Nephron progenitor cell (in vitro differentiated cells): ENCODE data around the gene ALG6.
"Not testable (repeated sequence)": the region's sequence is repeated elsewhere in the genome, so short reads cannot be mapped to it uniquely, and the experiment has no call there.

Experiments
- DNase-seq: peaks from one replicate; pipeline ENCODE4 v3.0.0; 2021
- H3K27ac Mint-ChIP-seq: 2 replicates; pipeline ENCODE4 v1.8.0; 2021; ENCODE audit warnings: mild to moderate bottlenecking, moderate library complexity, mixed read lengths
- H3K27me3 Mint-ChIP-seq: 2 replicates; pipeline ENCODE4 v1.8.0; 2021; ENCODE audit warnings: mild to moderate bottlenecking, low read depth, mixed read lengths; ENCODE audit not compliant: poor library complexity
- H3K36me3 Mint-ChIP-seq: 2 replicates; pipeline ENCODE4 v1.8.0; 2021; ENCODE audit warnings: low read depth, mixed read lengths
- H3K4me1 Mint-ChIP-seq: 2 replicates; pipeline ENCODE4 v1.8.0; 2021; ENCODE audit warnings: mixed read lengths
- H3K4me3 Mint-ChIP-seq: 2 replicates; pipeline ENCODE4 v1.8.0; 2021; ENCODE audit warnings: mild to moderate bottlenecking, moderate library complexity, mixed read lengths
- H3K9me3 Mint-ChIP-seq: 2 replicates; pipeline ENCODE4 v1.8.0; 2021; ENCODE audit warnings: mild to moderate bottlenecking, moderate library complexity, mixed read lengths
- TF ChIP-seq, protein P1 (sequence below): fragments of 200-600 bp; sonication (generic); IDR thresholded peaks from 2 replicates; pipeline ENCODE4 v1.5.0; 2021; ENCODE audit warnings: antibody characterized with exemption

The ALG6 gene

DNA sequence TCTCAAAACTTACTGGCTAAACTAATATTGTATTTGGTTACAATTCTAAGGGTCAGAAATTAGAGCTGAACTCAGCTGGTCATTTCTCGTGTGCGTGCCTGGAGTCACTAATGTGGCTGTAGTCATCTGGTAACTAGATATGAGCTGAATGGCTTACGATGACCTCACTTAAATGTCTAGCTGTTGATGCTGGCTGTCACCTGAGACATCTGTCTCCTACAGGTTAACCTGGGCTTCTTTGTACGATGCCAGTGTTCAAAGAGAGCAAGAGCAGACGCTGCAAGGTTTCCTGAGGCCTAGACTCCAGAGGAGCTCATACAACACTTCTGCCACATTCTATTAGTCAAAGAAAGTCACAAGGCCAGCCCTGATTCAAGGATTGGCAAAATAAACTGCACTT lies 17.1 kb upstream of the ALG6 start:
- H3K4me3 Mint-ChIP-seq, result no peak overlapping the region
- DNase-seq, result no peak
- no peaks in the 10 kb centered on the region for H3K36me3 Mint-ChIP-seq
- no peaks in the 10 kb centered on the region for H3K9me3 Mint-ChIP-seq
- H3K27me3 Mint-ChIP-seq, result peaks cover 39% of the 10 kb centered on the region
- H3K4me1 Mint-ChIP-seq, result no peaks in the 10 kb centered on the region
- H3K27ac Mint-ChIP-seq, result no peak overlapping the region
- TF ChIP-seq, protein P1, sequence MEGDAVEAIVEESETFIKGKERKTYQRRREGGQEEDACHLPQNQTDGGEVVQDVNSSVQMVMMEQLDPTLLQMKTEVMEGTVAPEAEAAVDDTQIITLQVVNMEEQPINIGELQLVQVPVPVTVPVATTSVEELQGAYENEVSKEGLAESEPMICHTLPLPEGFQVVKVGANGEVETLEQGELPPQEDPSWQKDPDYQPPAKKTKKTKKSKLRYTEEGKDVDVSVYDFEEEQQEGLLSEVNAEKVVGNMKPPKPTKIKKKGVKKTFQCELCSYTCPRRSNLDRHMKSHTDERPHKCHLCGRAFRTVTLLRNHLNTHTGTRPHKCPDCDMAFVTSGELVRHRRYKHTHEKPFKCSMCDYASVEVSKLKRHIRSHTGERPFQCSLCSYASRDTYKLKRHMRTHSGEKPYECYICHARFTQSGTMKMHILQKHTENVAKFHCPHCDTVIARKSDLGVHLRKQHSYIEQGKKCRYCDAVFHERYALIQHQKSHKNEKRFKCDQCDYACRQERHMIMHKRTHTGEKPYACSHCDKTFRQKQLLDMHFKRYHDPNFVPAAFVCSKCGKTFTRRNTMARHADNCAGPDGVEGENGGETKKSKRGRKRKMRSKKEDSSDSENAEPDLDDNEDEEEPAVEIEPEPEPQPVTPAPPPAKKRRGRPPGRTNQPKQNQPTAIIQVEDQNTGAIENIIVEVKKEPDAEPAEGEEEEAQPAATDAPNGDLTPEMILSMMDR, result no peak

DNA sequence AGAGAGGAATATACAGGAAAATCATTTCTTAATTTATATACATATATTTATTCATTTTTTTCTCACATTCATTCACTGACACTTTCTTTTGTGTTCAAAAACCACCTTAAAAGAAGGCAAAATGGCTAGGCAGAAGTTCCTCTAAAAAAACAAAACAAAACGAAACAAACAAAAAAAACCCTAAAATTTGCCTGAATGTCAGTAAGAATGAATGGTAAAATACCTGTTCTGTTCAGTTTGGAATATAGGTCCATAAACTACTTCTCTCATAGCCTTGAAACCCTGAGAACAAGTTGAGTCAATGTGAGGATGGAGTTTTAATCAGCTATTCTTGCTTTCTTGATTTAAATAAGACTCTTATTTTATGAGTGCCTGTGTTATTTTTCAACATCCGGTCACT lies 14.7 kb upstream of the ALG6 start:
- Mint-ChIP-seq H3K27ac (no peak overlapping the region), H3K4me3 (no peak overlapping the region), H3K27me3 (peaks cover 42% of the 10 kb centered on the region), H3K36me3 (no peaks in the 10 kb centered on the region), H3K9me3 (peaks cover 3% of the 10 kb centered on the region), H3K4me1 (no peaks in the 10 kb centered on the region)
- TF ChIP-seq, protein P1, result no peak
- no peak for DNase-seq

DNA sequence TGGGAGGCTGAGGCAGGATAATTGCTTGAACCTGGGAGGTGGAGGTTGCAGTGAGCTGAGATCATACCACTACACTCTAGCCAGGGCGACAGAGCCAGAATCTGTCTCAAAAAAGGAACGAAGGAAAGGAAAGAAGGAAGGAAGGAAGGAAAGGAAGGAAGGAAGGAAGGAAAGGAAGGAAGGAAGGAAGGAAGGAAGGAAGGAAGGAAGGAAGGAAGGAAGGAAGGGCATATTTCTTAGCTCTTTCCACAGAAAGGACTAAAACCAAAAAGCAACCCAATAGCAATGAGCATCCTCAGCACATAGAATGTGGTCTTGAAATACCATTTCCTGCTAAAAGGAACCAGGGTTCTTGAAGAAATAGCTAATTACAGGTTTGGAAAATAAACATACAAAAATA lies 11.2 kb upstream of the ALG6 start:
- H3K27ac Mint-ChIP-seq, result not testable (repeated sequence)

DNA sequence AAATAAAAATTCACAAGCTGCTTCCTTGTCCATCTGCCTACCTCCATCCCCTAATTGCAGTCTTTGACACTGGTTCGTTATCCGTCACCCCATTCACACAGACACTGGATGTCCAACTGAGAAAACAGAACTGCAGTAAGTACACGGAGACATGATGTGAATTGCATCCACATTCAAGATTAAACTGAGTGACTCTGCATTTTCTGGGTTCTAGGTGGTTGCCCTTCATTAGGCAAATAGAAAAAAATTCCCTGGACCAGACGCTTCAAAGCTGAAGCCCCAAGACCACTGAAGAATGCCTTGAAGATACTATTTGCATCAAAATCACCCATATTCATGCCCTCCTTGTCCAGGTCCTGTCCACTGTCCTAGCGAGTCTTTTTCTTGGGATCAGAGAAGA lies 7.9 kb upstream of the ALG6 start:
- TF ChIP-seq, protein P1, result no peak
- no peak overlapping the region for H3K27ac Mint-ChIP-seq

More for the DNA sequence above, 11.2 kb upstream of the ALG6 start:
- H3K9me3 Mint-ChIP-seq, H3K4me1 Mint-ChIP-seq, DNase-seq, H3K4me3 Mint-ChIP-seq, H3K36me3 Mint-ChIP-seq: not testable (repeated sequence)
- H3K27me3 Mint-ChIP-seq, result peaks cover 35% of the 10 kb centered on the region

DNA sequence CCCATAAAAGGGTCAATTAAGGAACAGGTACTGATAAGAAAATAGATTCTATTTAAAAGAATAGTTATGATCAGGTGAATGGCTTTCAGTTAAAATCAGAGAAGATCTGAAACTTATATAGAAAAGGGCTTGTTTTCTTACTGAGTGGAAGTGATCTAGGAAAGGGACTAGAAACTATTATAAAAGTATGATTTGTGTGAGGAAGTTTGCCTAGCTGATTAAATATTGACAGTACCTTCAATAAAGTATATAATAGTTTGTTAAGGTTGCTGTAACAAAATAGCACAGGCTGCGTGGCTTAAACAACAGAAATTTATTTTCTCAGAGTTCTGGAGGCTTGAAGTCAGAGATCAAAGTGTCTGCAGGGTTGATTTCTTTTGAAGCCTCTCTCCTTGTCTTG lies 5.4 kb upstream of the ALG6 start:
- no peaks in the 10 kb centered on the region for H3K36me3 Mint-ChIP-seq
- TF ChIP-seq, protein P1, result no peak
- no peaks in the 10 kb centered on the region for H3K9me3 Mint-ChIP-seq

More for the DNA sequence above, 7.9 kb upstream of the ALG6 start:
- no peaks in the 10 kb centered on the region for H3K4me1 Mint-ChIP-seq
- peaks cover 16% of the 10 kb centered on the region for H3K27me3 Mint-ChIP-seq
- no peak for DNase-seq
- no peaks in the 10 kb centered on the region for H3K36me3 Mint-ChIP-seq
- peaks cover 3% of the 10 kb centered on the region for H3K9me3 Mint-ChIP-seq
- H3K4me3 Mint-ChIP-seq, result no peak overlapping the region

DNA sequence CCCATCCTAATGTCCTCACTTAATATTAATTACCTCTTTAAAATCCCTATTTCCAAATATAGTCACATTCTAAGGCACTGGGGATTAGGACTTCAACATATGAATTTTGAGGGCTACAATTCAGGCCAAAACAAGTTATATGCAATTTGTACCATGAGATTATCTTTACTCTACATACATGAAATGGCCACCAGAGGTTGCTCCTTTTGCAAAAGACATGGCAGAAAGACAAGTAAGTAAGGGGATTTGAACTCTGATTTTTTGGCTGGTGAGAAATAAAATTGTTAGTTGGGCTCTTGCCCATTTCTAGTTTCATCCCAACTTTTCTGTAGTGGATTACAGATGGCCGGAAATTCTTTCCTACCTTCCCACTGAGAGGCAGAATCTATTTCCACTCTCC lies 4.8 kb upstream of the ALG6 start:
- peaks cover 8% of the 10 kb centered on the region for H3K4me1 Mint-ChIP-seq
- H3K4me3 Mint-ChIP-seq, result no peak overlapping the region
- H3K27me3 Mint-ChIP-seq, result no peaks in the 10 kb centered on the region
- H3K9me3 Mint-ChIP-seq, result no peaks in the 10 kb centered on the region
- H3K36me3 Mint-ChIP-seq, result no peaks in the 10 kb centered on the region
- H3K27ac Mint-ChIP-seq, result no peak overlapping the region
- DNase-seq, result no peak
- TF ChIP-seq, protein P1, result no peak

More for the DNA sequence above, 5.4 kb upstream of the ALG6 start:
- no peak for DNase-seq
- no peaks in the 10 kb centered on the region for H3K27me3 Mint-ChIP-seq
- no peak overlapping the region for H3K27ac Mint-ChIP-seq
- H3K4me3 Mint-ChIP-seq, result no peak overlapping the region
- peaks cover 6% of the 10 kb centered on the region for H3K4me1 Mint-ChIP-seq
